UCSD-AML1 (cell line): ENCODE data around the gene TXNDC8.
"Not testable (repeated sequence)": the region's sequence is repeated elsewhere in the genome, so short reads cannot be mapped to it uniquely, and the experiment has no call there.

Source experiments
- DNase-seq: peaks from one replicate; lab custom pipeline; 2025; ENCODE audit not compliant: unreplicated experiment; lab: John Stamatoyannopoulos, UW

Gene TXNDC8

GRCh38 chr9:110328763-110329162, 8.9 kb downstream of the TXNDC8 start:
- DNase-seq, result no peak

GRCh38 chr9:110327716-110328115, 9.9 kb downstream of the TXNDC8 start:
- DNase-seq, result no peak

GRCh38 chr9:110323818-110324217, 13.8 kb downstream of the TXNDC8 start:
- no peak for DNase-seq

GRCh38 chr9:110320651-110321445, 16.8 kb downstream of the TXNDC8 start:
- DNase-seq, result no peak

GRCh38 chr9:110319781-110320492, 17.7 kb downstream of the TXNDC8 start:
- DNase-seq, result no peak

GRCh38 chr9:110317911-110318310, 19.8 kb downstream of the TXNDC8 start:
- DNase-seq, result no peak

GRCh38 chr9:110316261-110317075, 21.2 kb downstream of the TXNDC8 start:
- DNase-seq, result no peak

- not testable (repeated sequence) for DNase-seq
Measured at GRCh38 chr9:110311978-110312377, 25.7 kb downstream of the TXNDC8 start.

- DNase-seq, result no peak
Measured at GRCh38 chr9:110309681-110310080, 28.0 kb downstream of the TXNDC8 start.

GRCh38 chr9:110308633-110309038, 29.0 kb downstream of the TXNDC8 start:
- DNase-seq, result no peak

- no peak for DNase-seq
Measured at GRCh38 chr9:110307191-110307590, 30.5 kb downstream of the TXNDC8 start.

GRCh38 chr9:110303133-110303532, 34.5 kb downstream of the TXNDC8 start:
- no peak for DNase-seq

GRCh38 chr9:110298043-110298605, 39.5 kb downstream of the TXNDC8 start:
- DNase-seq, result no peak

- no peak for DNase-seq
Measured at GRCh38 chr9:110293248-110293647, 44.4 kb downstream of the TXNDC8 start.

GRCh38 chr9:110291921-110292557, 45.6 kb downstream of the TXNDC8 start:
- DNase-seq, result no peak

- no peak for DNase-seq
Measured at GRCh38 chr9:110290001-110290400, 47.7 kb downstream of the TXNDC8 start.

- no peak for DNase-seq
Measured at GRCh38 chr9:110288503-110288902, 49.2 kb downstream of the TXNDC8 start.

- no peak for DNase-seq
Measured at GRCh38 chr9:110287289-110287680, 50.4 kb downstream of the TXNDC8 start.

GRCh38 chr9:110284211-110284844, 53.3 kb downstream of the TXNDC8 start:
- no peak for DNase-seq

GRCh38 chr9:110283751-110284150, 53.9 kb downstream of the TXNDC8 start:
- DNase-seq, result no peak
